AG09309 (cell line): ENCODE data around the gene SHISA6.
"Not testable (repeated sequence)": the region's sequence is repeated elsewhere in the genome, so short reads cannot be mapped to it uniquely, and the experiment has no call there.

Experiments used
- DNase-seq: peaks from one replicate; pipeline ENCODE4 v3.0.0-alpha.2; 2010; ENCODE audit warnings: low read depth
- H3K4me3 ChIP-seq: 2 replicates; pipeline ENCODE4 v1.5.1; 2011; ENCODE audit warnings: mild to moderate bottlenecking, low read depth, low read length, moderate library complexity; ENCODE audit not compliant: control insufficient read depth
- CTCF ChIP-seq: IDR thresholded peaks from 2 replicates; pipeline ENCODE4 v1.5.1; 2011; ENCODE audit warnings: mild to moderate bottlenecking, low read depth, low read length, inconsistent platforms; ENCODE audit not compliant: insufficient read depth, control insufficient read depth; ENCODE audit errors: missing control alignments

Gene SHISA6

GRCh38 chr17:11293480-11293879 is 52.5 kb downstream of the SHISA6 start:
- DNase-seq, result no peak
- TF ChIP-seq CTCF, result no peak

GRCh38 chr17:11294826-11295225 is 53.8 kb downstream of the SHISA6 start:
- no peak overlapping the region for H3K4me3 ChIP-seq
- DNase-seq, result no peak
- no peak for TF ChIP-seq CTCF

More at GRCh38 chr17:11293480-11293879, 52.5 kb downstream of the SHISA6 start:
- no peak overlapping the region for H3K4me3 ChIP-seq

GRCh38 chr17:11296994-11297393 is 56.0 kb downstream of the SHISA6 start:
- H3K4me3 ChIP-seq, result no peak overlapping the region
- DNase-seq, result no peak
- no peak for TF ChIP-seq CTCF

GRCh38 chr17:11298401-11298800 is 57.4 kb downstream of the SHISA6 start:
- no peak for DNase-seq
- no peak overlapping the region for H3K4me3 ChIP-seq
- no peak for TF ChIP-seq CTCF

GRCh38 chr17:11300201-11300600 is 59.2 kb downstream of the SHISA6 start:
- no peak overlapping the region for H3K4me3 ChIP-seq
- no peak for DNase-seq
- TF ChIP-seq CTCF, result no peak

- no peak for DNase-seq
- no peak for TF ChIP-seq CTCF
Measured at GRCh38 chr17:11300738-11301137, 59.7 kb downstream of the SHISA6 start.

GRCh38 chr17:11301874-11302273 is 60.9 kb downstream of the SHISA6 start:
- not testable (repeated sequence) for DNase-seq, H3K4me3 ChIP-seq

More at GRCh38 chr17:11300738-11301137, 59.7 kb downstream of the SHISA6 start:
- no peak overlapping the region for H3K4me3 ChIP-seq
